HCT116 (cell line): Measurements from ENCODE around the gene CCDC197. TPM values are rescaled to one million over a fixed set of nuclear protein-coding genes. Genes with fewer than 3 reads are reported as not detected.

Experiments used
- ATAC-seq: fragments of 200-7000 bp; cut with Tn5 transposase; 2 replicates; pipeline ENCODE4 v1.9.1; 2020; ENCODE audit warnings: mild to moderate bottlenecking, moderate library complexity
- BruUV-seq: library from RNA; stranded (reverse); fragments of 400-500 nt; replicated peaks from 2 replicates; lab custom pipeline; 2021; lab: Mats Ljungman, UMichigan
- CTCF ChIA-PET: fragments of 300-600 bp; sonication (Branson Sonifier 250); formaldehyde crosslinking; loops from one replicate; lab custom pipeline; 2021; ENCODE audit warnings: antibody characterized with exemption; lab: Charles Lee
- POLR2A ChIA-PET: fragments of 300-600, 350-600 bp; sonication (Branson Sonifier 250); formaldehyde crosslinking; loops from one replicate; lab custom pipeline; 2021; ENCODE audit warnings: antibody characterized with exemption; lab: Charles Lee
- RAD21 ChIA-PET, 2 experiments: fragments of 300-600 bp; sonication (Branson Sonifier 250); formaldehyde crosslinking; loops; one replicate each; lab custom pipeline; 2023; ENCODE audit warnings: low total read pairs in 2 of 2; ENCODE audit not compliant: uncharacterized antibody in 2 of 2, unreplicated experiment in 2 of 2, low non-redundant PET in 1 of 2; lab: Charles Lee
- DNase-seq: peaks from one replicate; pipeline ENCODE4 v3.0.0-alpha.2; 2010; ENCODE audit warnings: low read depth, low spot score
- H2AFZ ChIP-seq: fragments of 200-600 bp; shearing (Covaris generic), sonication (generic); 2 replicates; pipeline ENCODE4 v1.6.1; 2017; ENCODE audit warnings: low read depth, mixed run types, mixed read lengths, antibody characterized with exemption, low read length; ENCODE audit not compliant: poor library complexity, severe bottlenecking
- H3K27ac ChIP-seq: 2 replicates; pipeline ENCODE4 v1.5.1; 2012; ENCODE audit warnings: low read depth, low read length
- H3K27me3 ChIP-seq: fragments of 200-600 bp; sonication (generic); 2 replicates; pipeline ENCODE4 v1.6.1; 2016; ENCODE audit warnings: mixed run types, low read length, mixed read lengths; ENCODE audit not compliant: insufficient read depth
- H3K36me3 ChIP-seq, 2 experiments: fragments of 200-500 bp in 1 of 2; fragments of 200-600 bp in 1 of 2; sonication (Bioruptor generic) in 1 of 2; sonication (generic) in 1 of 2; 2 replicates each; pipeline versions ENCODE4 v1.5.1 to v1.6.1; 2014 to 2016; ENCODE audit warnings: low read length in 2 of 2, inconsistent platforms in 1 of 2, mixed read lengths in 1 of 2, mixed run types in 1 of 2; ENCODE audit not compliant: insufficient read depth in 2 of 2, control insufficient read depth in 1 of 2
- H3K4me1 ChIP-seq, 2 experiments: fragments of 200-600 bp in 1 of 2; sonication (generic) in 1 of 2; 2 replicates each; pipeline versions ENCODE4 v1.5.1 to v1.6.1; 2012 to 2017; ENCODE audit warnings: low read length in 2 of 2, inconsistent platforms in 1 of 2, mild to moderate bottlenecking in 1 of 2, mixed read lengths in 1 of 2, mixed run types in 1 of 2, moderate library complexity in 1 of 2; ENCODE audit not compliant: insufficient read depth in 2 of 2, control insufficient read depth in 1 of 2
- H3K4me2 ChIP-seq: fragments of 200-600 bp; sonication (generic); 2 replicates; pipeline ENCODE4 v1.6.1; 2017; ENCODE audit warnings: mixed run types, low read length, mixed read lengths
- H3K4me3 ChIP-seq, 2 experiments: fragments of 200-600 bp in 1 of 2; sonication (generic) in 1 of 2; replicated peaks in 1 of 2; 2 replicates each; pipeline ENCODE4 v1.5.1; 2011 to 2016; ENCODE audit warnings: low read length in 2 of 2, control low read depth in 1 of 2, low read depth in 1 of 2, mild to moderate bottlenecking in 1 of 2, mixed read lengths in 1 of 2, mixed run types in 1 of 2
- H3K79me2 ChIP-seq: fragments of 200-600 bp; sonication (generic); 2 replicates; pipeline ENCODE4 v1.6.1; 2017; ENCODE audit warnings: mild to moderate bottlenecking, mixed run types, low read length, moderate library complexity, mixed read lengths; ENCODE audit not compliant: insufficient read depth
- H3K9ac ChIP-seq: fragments of 200-600 bp; sonication (generic); 2 replicates; pipeline ENCODE4 v1.6.1; 2016; ENCODE audit warnings: low read length, mixed read lengths
- H3K9me2 ChIP-seq: fragments of 200-600 bp; sonication (generic), shearing (Covaris generic); 2 replicates; pipeline ENCODE4 v1.6.1; 2017; ENCODE audit warnings: mixed run types, mild to moderate bottlenecking, moderate library complexity; ENCODE audit not compliant: insufficient read depth
- H3K9me3 ChIP-seq, 2 experiments: fragments of 200-500 bp in 1 of 2; fragments of 200-600 bp in 1 of 2; sonication (Bioruptor generic) in 1 of 2; sonication (generic) in 1 of 2; 2 replicates each; pipeline ENCODE4 v1.6.1; 2014 to 2017; ENCODE audit warnings: low read length in 2 of 2, mixed read lengths in 2 of 2, inconsistent platforms in 1 of 2, low read depth in 1 of 2, mild to moderate bottlenecking in 1 of 2, mixed run types in 1 of 2, moderate library complexity in 1 of 2; ENCODE audit not compliant: control insufficient read depth in 1 of 2, insufficient read depth in 1 of 2
- H4K20me1 ChIP-seq: fragments of 200-600 bp; sonication (generic), shearing (Covaris generic); 2 replicates; pipeline ENCODE4 v1.6.1; 2017; ENCODE audit warnings: mixed run types, mild to moderate bottlenecking, moderate library complexity; ENCODE audit not compliant: insufficient read depth
- ATF3 ChIP-seq: IDR thresholded peaks from 2 replicates; pipeline ENCODE4 v1.6.1; 2012
- CBX3 ChIP-seq: IDR thresholded peaks from 2 replicates; pipeline ENCODE4 v1.6.1; 2012; ENCODE audit warnings: low read depth
- CEBPB ChIP-seq: IDR thresholded peaks from 2 replicates; pipeline ENCODE4 v1.6.1; 2012; ENCODE audit warnings: low read depth
- CTCF ChIP-seq, 3 experiments: fragments of 200-600 bp in 1 of 3; sonication (generic) in 1 of 3; IDR thresholded peaks in 2 of 3; conservative IDR thresholded peaks in 1 of 3; 2 replicates each; pipeline ENCODE4 v1.5.1; 2012 to 2017; ENCODE audit warnings: low read depth in 2 of 3, low read length in 2 of 3, antibody characterized with exemption in 1 of 3, borderline replicate concordance in 1 of 3, control low read depth in 1 of 3, mild to moderate bottlenecking in 1 of 3, mixed read lengths in 1 of 3, mixed run types in 1 of 3, moderate library complexity in 1 of 3; ENCODE audit not compliant: insufficient read depth in 1 of 3
- EGR1 ChIP-seq: IDR thresholded peaks from 2 replicates; pipeline ENCODE4 v1.6.1; 2012; ENCODE audit warnings: low read depth
- ELF1 ChIP-seq: IDR thresholded peaks from 2 replicates; pipeline ENCODE4 v1.6.1; 2012; ENCODE audit warnings: low read depth, borderline replicate concordance
- POLR2A ChIP-seq: IDR thresholded peaks from 2 replicates; pipeline ENCODE4 v1.7.0; 2011; ENCODE audit warnings: borderline replicate concordance; ENCODE audit not compliant: insufficient read depth, insufficient read length; ENCODE audit errors: extremely low read depth
- POLR2AphosphoS5 ChIP-seq: IDR thresholded peaks from 2 replicates; pipeline ENCODE4 v1.6.1; 2011; ENCODE audit warnings: mild to moderate bottlenecking, low read depth, low read length, moderate library complexity
- REST ChIP-seq: IDR thresholded peaks from 2 replicates; pipeline ENCODE4 v1.6.1; 2012; ENCODE audit warnings: low read depth
- SP1 ChIP-seq: IDR thresholded peaks from 2 replicates; pipeline ENCODE4 v1.6.1; 2012; ENCODE audit warnings: low read depth
- YY1 ChIP-seq: IDR thresholded peaks from 2 replicates; pipeline ENCODE4 v1.6.1; 2011; ENCODE audit warnings: low read length, low read depth, moderate library complexity, mild to moderate bottlenecking; ENCODE audit not compliant: insufficient replicate concordance; ENCODE audit errors: extremely low read depth
- ZNF274 ChIP-seq: fragments of 200-500 bp; sonication (Bioruptor generic); IDR thresholded peaks from 2 replicates; pipeline ENCODE4 v1.6.1; 2014; ENCODE audit warnings: mild to moderate bottlenecking, low read depth, low read length, inconsistent platforms
- intact Hi-C: fragments of 100-400 bp; cut with micrococcal nuclease; formaldehyde crosslinking; loops from 2 replicates; pipeline ENCODE4 v1.10.0; 2022
- total RNA-seq: library from RNA; stranded (reverse); gene quantifications from one replicate; pipeline ENCODE4 v1.2.1, GENCODE V29; 2021; ENCODE audit not compliant: unreplicated experiment

Gene CCDC197
- total RNA-seq, 1 experiment from 2014 or later: not detected

GRCh38 chr14:94047581-94047980 lies 50.5 kb downstream of the CCDC197 start:
- Histone ChIP-seq H3K4me3 (no peak overlapping the region), H2AFZ (no peak overlapping the region), H3K9ac (no peak overlapping the region), H4K20me1 (no peaks in the 10 kb centered on the region), H3K79me2 (no peaks in the 10 kb centered on the region; the same call in 1 of the 2 replicates), H3K27me3 (no peaks in the 10 kb centered on the region), H3K9me3 (no peaks in the 10 kb centered on the region), H3K4me1 (no peaks in the 10 kb centered on the region), H3K36me3 (peaks cover 24 to 48% of the 10 kb centered on the region in 2 experiments; a peak in 3 of 4 replicates), H3K27ac (no peak overlapping the region), H3K9me2 (no peaks in the 10 kb centered on the region), H3K4me2 (no peak overlapping the region)
- no TSS peak for BruUV-seq
- DNase-seq: no peak
- ChIA-PET POLR2A (no interaction called here), CTCF (interaction anchor here (1.0 kb wide), 1 partner anchor 19 kb away, joined by 3 read pairs; no protein-coding TSS in a partner anchor), RAD21 (no interaction called here)
- no peak for ATAC-seq
- intact Hi-C loops: no loop called here
- no peak for TF ChIP-seq CEBPB
- TF ChIP-seq EGR1: no peak
- TF ChIP-seq CBX3: no peak
- TF ChIP-seq REST: no peak
- no peak for TF ChIP-seq SP1
- TF ChIP-seq ATF3: no peak
- no peak for TF ChIP-seq ELF1
- TF ChIP-seq YY1: no peak
- no peak for TF ChIP-seq CTCF (IDR thresholded peaks at IDR 0.05 in 2 of 3, conservative IDR thresholded peaks at IDR 0.05 in 1 of 3; ENCODE audit: borderline replicate concordance in 1 of 3, insufficient read depth in 1 of 3, low read depth in 2 of 3, low read length in 2 of 3)
- no peak for TF ChIP-seq ZNF274
- TF ChIP-seq POLR2AphosphoS5: no peak
- no peak for TF ChIP-seq POLR2A
